T-helper 1 cell treated with Interleukin-12 subunit alpha and Interleukin-12 subunit beta and Interleukin-4 antibody, amounts not matched to agents 30 ng/mL and 1 ng/mL, for 36 hours (primary cell): ENCODE data around the gene SLC9A7. TPM values are rescaled to one million over a fixed set of nuclear protein-coding genes. Genes with fewer than 3 reads are reported as not detected.

Source experiments
- intact Hi-C: fragments of 100-400 bp; cut with micrococcal nuclease; formaldehyde crosslinking; loops from one replicate; pipeline ENCODE4 v1.15.1; 2024
- total RNA-seq: library from RNA; stranded (reverse); gene quantifications from 2 replicates; pipeline ENCODE4 v1.2.3, GENCODE V29; 2022

The SLC9A7 gene
- total RNA-seq, 1 donor from 2014 or later = 15.4 TPM

- intact Hi-C loops = loop anchor here (2.0 kb wide), 1 partner anchor 643 kb away; the partner anchor contains the start of gene CDK16
Observed at GRCh38 chrX:46575991-46576392, 182.9 kb downstream of the SLC9A7 start.

DNA sequence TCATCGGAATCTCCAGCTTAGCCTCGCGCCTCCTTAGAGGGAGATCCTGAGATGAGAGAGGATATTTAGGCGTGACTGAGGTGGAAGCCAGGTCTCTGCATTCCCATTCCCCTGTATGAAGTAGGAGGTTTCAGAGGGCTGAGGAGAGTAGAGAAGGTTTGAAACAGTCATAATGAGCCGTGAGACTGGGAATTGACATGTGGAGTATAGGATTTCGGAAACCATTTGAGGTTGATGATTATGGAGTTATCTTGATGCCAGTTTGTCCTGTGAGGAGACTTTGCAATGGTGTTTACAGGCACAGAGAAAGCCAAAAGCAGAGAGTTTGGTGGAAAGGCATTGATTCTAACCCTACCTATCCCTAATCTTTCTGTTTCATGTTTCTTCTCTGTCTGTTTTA, 183.3 kb downstream of the SLC9A7 start:
- intact Hi-C loops = loop anchor here (2.0 kb wide), 1 partner anchor 643 kb away; the partner anchor contains the start of gene CDK16

- intact Hi-C loops = loop anchor here (1.0 to 2.0 kb wide), 4 partner anchors 12 to 644 kb away; partner anchors contain the start of gene CDK16
Observed at GRCh38 chrX:46574774-46575381, 184.0 kb downstream of the SLC9A7 start.

DNA sequence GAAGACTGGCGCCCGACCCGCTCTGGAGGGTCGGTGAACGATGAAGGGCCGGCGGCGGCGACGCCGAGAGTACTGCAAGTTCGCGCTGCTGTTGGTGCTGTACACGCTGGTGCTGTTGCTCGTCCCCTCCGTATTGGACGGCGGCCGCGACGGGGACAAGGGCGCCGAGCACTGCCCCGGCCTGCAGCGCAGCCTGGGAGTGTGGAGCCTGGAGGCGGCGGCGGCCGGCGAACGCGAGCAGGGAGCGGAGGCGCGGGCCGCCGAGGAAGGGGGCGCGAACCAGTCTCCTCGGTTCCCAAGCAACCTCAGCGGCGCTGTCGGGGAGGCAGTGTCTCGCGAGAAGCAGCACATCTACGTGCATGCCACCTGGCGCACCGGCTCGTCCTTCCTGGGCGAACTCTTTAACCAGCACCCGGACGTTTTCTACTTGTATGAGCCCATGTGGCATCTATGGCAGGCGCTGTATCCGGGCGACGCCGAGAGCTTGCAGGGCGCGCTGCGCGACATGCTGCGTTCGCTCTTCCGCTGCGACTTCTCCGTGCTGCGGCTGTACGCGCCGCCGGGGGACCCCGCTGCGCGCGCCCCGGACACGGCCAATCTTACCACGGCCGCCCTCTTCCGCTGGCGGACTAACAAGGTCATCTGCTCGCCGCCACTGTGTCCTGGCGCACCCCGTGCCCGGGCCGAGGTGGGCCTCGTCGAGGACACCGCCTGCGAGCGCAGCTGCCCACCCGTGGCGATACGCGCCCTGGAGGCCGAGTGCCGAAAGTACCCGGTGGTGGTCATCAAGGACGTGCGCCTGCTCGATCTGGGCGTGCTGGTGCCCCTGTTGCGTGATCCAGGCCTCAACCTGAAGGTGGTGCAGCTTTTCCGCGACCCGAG, 184.8 kb downstream of the SLC9A7 start:
- intact Hi-C loops = loop anchor here (1.0 to 2.0 kb wide), 7 partner anchors 13 to 645 kb away; partner anchors contain the start of genes CDK16 and SLC9A7

DNA sequence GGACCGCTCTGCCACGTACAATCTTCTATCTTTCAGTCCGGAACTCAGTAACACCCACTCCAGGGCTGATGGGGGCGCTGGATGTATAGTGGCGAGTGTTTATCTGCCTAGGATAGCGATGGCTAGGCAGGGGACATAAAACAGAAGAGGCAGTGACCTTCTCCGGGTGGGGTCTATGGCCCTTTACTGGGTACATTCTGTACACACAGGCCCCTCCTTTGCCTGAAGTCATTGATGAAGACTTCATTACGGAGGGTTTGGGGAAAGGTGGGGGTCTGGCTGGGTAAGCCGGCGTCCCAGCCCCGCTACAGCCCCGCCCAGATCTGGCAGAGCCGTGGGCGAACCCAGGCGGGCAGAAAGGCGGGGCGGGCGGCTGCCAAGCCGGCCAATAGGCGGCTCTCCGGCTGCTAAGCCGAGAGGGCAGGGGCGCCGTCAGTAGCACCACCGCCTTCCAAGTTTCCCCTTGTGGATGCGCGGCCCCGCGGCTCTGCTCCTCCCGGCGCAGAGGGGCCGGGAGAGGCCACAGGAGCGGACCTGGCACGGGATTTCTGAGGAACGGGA, 185.5 kb downstream of the SLC9A7 start, which contains the start of gene CHST7:
TSS of gene CHST7 (plus strand) at position 435 of the 561 bp plus-strand sequence. CDS start 167 bp downstream, outside the sequence.
- intact Hi-C loops = loop anchor here (2.0 kb wide), 3 partner anchors 37 to 185 kb away; partner anchors contain the start of gene SLC9A7

GRCh38 chrX:46572340-46572936, 186.5 kb downstream of the SLC9A7 start:
- intact Hi-C loops = loop anchor here (1.0 to 2.0 kb wide), 6 partner anchors 27 to 186 kb away; partner anchors contain the start of genes SLC9A7 and ZNF674

DNA sequence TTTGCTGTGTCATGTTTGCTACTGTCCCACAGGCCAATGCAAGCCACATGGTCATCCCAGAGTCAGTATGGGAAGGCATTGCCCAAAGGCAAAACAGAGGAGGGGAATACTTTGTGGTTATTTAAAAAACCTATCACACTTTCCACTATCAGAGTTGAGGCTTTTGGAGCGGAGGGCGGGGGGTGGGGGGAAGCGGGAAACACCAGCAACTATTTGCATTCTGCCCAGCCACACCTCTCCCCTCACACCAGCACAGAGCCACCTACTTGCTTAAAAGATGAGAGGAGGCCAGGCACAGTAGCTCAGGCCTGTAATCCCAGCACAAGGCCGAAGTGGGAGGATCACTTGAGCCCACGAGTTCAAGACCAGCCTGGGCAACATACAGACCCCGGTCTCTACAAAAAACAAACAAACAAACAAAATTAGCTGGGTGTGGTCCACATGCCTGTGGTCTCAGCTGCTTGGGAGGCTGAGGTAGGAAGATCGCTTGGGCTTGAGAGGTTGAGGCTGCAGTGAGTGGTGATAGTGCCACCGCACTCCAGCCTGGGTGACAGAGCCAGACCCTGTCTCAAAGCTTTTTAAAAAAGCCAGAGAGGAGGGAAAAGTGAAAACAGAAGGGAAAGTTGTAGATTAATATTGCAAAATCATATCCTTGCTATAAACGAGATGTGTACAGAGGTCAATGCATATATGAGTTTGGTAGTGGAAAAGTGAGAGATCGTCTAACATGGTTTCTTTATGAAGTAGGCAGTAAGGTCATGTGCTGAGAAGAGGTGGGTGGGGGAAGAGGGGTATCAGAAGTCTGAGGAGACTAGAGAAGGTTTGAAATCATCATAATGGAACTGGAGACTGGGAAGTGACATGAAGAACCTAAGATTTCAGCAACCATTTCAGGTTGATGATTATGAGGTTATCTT, 187.2 kb downstream of the SLC9A7 start:
- intact Hi-C loops = loop anchor here (1.0 to 2.0 kb wide), 6 partner anchors 26 to 187 kb away; partner anchors contain the start of genes SLC9A7 and ZNF674

DNA sequence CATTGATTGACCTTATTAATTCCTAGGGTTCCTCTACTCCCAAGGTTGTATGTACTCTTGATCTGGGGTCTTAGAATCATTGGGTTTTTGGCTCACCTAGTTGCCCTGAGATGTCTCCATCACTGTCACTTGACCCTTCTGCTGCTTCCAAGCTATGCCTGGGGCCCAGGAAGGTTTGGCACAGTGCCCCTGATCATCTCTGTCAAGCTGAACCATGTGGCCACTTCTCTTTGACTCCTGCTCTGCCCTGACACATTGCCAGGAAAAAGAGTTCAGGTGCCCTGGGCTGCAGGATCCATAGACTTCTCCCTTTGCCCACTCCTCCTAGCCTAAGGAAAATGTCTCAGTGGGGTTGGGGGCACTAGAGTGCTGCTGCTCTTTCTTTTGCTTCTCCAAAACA, 189.3 kb downstream of the SLC9A7 start:
- intact Hi-C loops = no loop called here

DNA sequence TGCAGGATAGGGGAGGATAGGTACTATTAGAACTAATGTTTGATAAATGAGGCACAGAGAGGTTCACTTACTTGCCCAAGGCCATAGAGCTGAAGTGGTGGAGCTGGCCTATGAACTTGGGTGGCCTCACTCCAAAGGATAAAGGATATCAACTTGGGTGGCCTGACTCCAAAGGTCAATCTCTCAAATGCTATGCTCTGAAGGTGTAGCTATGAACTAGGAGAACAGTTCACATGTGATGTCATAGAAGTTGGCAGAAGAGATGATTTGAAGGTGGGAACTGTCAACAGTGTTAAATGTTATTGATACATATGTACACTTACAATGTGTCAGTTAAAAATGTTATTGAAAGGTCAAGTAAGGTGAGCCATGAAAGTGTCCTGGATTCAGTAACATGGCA, 191.5 kb downstream of the SLC9A7 start:
- intact Hi-C loops = no loop called here

GRCh38 chrX:46561824-46562657, 196.9 kb downstream of the SLC9A7 start:
- intact Hi-C loops = no loop called here

DNA sequence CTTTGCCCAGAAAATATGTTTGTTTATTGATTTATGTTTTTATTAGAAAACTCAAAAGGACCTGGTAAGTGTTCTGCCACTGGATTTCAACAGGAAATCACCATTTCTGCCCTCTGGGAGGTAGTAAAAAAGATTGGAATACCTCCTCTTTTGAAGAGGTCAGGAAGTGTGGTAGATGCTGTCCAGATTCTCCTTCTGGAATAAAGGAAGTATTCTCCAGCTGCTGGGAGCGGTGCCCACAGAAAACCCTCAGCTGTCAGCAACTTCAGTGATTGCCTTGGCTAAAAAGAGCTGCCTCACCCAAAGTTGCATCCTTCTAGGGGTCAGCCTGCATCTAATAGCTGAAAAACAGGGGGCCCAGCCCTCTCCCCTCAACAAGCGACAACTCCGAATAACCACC, 199.9 kb downstream of the SLC9A7 start:
- intact Hi-C loops = no loop called here

- intact Hi-C loops = loop anchor here (1.0 kb wide), 3 partner anchors 87 to 241 kb away; no protein-coding TSS in a partner anchor
Observed at GRCh38 chrX:46554942-46555341, 204.0 kb downstream of the SLC9A7 start.

DNA sequence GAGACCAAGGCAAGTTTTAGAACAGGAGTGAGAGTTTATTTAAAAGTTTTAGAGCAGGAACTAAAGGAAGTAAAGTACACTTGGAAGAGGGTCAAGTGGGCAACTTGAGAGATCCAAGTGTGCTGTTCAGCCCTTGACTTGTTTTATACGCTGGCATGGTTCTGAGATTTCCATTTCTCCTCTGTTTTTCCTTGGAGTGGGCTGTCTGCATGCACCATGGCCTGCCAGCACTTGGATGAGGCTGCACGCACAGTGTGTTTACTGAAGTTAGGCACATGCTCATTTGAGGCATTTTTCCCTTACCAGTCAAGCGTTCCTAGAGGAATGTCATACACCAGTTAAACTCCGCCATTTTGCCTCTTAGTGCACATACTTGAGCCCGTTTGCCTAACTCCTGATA, 205.0 kb downstream of the SLC9A7 start:
- intact Hi-C loops = no loop called here

- intact Hi-C loops = no loop called here
Observed at GRCh38 chrX:46551494-46552128, 207.3 kb downstream of the SLC9A7 start.

- intact Hi-C loops = loop anchor here (1.0 to 10.0 kb wide), 6 partner anchors 37 to 935 kb away; partner anchors contain the start of genes JADE3 and ZNF41
Observed at GRCh38 chrX:46549914-46550313, 209.0 kb downstream of the SLC9A7 start.
